Retinal pigment epithelial cell (primary cell): ENCODE measurements around the gene GINS1.

Source experiments
- DNase-seq: peaks from one replicate; pipeline ENCODE4 v3.0.0-alpha.2; 2010; ENCODE audit warnings: low read depth
- H3K4me3 ChIP-seq: 2 replicates; pipeline ENCODE4 v1.5.1; 2011; ENCODE audit warnings: mild to moderate bottlenecking, low read length, control low read depth, moderate library complexity
- TF ChIP-seq, protein P1 (sequence below): conservative IDR thresholded peaks from 2 replicates; pipeline ENCODE4 v1.5.1; 2011; ENCODE audit warnings: low read depth, low read length, control low read depth, inconsistent platforms

GINS1 gene

DNA sequence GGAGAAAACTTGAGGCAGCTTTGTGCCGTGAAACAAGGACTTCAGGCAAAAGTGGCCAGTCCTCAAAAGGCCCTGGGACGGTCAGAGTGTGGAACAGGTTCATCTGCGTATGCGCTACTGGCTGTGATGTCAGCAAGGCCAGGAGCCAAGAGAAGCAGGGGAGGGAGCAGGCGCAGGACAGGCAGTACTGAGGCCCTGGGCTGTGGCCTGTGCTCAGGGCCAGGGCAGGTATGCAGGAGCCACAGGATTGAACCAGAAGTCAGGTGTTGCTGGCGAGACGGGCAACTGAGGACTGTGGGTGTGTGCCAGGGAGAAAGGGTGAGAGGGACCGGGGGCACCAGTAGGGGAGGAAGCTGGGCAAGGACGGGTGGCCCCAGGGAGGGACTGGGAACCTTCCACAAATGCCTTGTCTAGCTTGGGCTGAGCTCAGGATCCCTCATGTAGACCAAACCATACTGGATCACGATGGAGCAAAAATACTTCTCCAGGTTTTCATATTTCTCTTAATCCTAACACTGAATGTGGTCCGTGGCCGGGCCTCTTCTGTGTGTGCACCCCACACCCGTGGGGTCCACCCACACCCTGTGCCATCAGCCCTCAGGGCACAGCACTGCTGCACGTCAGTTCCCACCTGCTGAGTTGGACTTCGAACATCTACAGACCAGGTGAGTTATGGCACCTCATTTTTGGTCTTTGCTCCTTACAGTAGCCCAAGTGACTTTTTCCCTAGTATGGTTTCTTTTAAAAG is 46.9 kb downstream of the GINS1 start:
- no peak for DNase-seq
- TF ChIP-seq, protein P1, sequence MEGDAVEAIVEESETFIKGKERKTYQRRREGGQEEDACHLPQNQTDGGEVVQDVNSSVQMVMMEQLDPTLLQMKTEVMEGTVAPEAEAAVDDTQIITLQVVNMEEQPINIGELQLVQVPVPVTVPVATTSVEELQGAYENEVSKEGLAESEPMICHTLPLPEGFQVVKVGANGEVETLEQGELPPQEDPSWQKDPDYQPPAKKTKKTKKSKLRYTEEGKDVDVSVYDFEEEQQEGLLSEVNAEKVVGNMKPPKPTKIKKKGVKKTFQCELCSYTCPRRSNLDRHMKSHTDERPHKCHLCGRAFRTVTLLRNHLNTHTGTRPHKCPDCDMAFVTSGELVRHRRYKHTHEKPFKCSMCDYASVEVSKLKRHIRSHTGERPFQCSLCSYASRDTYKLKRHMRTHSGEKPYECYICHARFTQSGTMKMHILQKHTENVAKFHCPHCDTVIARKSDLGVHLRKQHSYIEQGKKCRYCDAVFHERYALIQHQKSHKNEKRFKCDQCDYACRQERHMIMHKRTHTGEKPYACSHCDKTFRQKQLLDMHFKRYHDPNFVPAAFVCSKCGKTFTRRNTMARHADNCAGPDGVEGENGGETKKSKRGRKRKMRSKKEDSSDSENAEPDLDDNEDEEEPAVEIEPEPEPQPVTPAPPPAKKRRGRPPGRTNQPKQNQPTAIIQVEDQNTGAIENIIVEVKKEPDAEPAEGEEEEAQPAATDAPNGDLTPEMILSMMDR = no peak
- no peak overlapping the region for H3K4me3 ChIP-seq

DNA sequence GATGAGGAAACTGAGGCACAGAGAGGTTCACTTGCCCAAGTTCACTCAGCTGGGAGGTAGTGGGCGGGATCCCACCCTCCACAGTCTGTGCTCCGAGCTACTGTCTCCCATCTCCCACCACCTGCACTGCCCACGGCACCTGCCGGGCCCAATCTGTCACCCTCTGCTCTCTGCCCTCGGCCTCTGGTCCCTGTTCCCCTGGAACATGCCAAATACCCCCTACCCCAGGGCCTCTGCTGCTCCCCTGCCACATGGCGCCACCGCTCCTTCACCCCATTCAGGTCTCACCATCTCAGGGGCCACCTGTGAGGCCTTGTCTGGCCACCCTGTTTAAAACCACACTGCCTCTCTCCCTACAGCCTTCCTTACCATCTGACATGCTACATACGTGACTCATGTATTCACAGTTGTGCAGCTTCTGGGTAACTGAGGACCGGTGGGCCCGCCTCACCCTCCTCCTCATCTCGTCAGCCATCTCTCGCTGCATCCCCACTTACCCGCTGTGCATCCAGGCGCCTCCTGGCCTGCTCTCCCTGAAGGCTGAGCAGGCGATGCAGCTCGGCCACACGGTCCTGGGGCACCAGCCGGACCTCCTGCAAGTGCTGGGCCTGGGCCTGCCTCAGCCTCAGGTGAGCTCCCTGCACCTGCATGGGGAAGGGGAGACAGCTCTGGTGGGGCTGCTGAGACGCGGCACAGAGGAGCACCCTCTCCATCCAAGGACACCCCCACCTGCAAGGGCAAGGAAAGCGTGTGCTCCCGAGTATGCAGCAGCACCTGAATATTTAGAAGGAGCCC is 50.6 kb downstream of the GINS1 start:
- TF ChIP-seq, protein P1 = no peak
- DNase-seq = no peak
- H3K4me3 ChIP-seq = no peak overlapping the region

DNA sequence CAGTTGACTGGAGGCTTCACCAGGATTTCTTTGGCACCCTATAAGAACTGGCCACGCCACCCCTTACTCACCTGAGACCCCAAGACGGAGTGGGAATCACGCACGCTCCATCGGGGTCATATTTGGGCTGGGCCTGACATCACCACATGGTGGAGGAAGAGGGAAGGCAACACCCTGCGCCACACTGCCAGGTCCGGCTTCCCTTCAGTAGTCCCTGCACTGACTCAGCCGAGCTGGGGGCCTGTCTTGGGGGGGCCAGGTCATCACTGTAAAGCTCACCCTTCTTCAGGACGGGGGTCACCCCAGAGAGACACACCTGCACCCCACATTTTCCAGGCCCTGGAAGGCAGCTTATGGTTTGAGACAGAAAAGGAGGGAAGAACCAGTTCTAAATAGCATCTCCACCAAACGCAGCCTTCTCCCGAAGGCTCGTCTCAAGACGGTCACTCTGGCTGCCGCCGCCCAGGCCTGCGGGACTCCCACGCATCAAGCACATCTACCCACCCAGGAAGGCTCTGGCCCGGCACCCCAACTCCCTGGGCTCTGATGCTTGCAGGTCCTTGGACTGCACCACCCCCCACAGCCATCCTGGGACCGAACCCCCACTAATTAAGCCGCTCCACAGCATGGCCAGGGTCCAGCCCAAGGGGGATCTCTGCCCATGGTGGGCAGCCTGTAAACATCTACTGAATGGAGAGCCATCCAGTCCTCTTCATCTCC is 51.8 kb downstream of the GINS1 start:
- TF ChIP-seq, protein P1 = no peak
- H3K4me3 ChIP-seq = no peak overlapping the region
- no peak for DNase-seq

DNA sequence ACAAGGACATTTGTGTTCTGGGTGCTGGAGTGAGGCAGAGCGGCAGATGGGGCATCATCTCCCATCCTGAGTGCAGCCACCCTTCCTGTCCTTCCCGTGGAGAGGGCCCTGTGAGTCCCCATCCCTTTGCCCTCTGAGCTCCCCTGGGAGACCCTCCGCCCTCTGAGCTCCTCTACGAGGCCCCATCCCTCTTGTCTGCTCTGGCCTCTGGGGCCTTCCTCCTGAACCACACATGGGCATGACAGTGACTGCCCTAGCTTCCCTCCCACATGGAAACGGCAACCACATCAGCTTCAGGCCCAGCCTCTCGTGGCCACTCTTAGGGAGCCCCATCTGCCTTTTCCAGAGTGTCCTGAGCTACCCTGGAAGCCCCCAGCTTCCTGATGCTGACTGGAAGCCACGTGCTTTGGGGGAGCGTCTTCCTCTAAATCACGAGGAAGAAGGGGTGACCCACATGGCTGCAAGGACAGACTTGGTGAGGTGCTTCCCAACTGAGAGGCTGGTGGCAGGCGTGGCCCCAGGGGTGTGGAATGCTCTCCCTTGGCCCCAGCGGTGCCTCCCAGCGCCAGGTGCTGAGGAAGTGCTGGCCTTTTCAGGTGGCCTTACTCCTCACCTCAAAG is 52.6 kb downstream of the GINS1 start:
- DNase-seq = no peak
- TF ChIP-seq, protein P1 = no peak
- H3K4me3 ChIP-seq = no peak overlapping the region

DNA sequence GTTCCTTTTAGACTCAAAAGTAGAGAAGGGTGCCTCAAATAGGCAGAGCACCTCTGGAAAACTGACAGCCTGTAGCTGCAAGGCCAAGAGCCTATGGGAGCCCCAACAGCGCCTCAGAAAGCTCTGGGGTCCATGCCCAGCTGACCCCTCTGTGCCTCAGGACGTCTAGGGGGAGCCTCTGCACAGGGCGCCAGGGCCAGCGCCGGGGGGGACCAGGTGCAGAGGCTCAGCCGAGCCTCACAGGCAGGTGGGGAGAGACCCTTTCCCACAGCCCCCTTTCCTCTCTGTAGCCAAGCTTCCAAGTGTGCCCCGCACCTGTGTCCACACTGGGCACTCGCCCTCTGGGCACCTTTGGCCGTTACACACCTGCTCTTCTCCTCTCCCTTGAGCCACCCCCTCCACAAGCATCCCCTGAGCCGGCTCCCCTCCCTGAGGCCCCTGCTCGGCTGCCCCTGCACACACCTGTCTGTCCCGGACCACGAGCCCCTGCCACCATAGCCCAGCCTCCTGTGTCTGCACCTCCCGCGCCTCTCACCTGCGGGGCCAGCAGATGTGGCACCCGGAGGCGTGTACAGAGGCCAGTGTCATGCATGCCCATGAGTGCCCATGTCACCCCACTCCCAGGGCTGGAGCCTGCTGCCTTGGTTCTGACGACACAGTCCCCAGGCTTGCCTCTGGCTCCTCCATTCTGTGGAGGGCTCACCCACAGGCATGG is 53.2 kb downstream of the GINS1 start:
- no peak for DNase-seq
- TF ChIP-seq, protein P1 = no peak
- no peak overlapping the region for H3K4me3 ChIP-seq

DNA sequence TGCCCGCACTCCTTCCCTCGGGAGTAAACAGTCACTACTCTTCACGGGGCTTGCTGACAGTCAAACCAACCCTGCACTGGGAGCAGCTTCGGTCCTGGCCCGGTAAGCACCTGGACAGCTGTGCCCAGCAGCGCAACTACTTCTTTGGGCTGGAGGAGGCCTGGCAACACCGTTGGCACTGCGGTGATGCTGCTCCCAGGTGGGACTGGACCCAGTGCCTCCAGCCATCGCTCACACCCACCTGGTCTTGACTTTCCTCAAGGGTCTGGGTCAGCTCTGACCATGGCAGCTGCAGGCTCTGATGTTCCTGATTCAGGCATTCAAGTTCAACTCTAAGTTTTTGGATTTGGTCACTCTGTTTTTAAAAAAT is 53.8 kb downstream of the GINS1 start:
- DNase-seq = no peak
- no peak overlapping the region for H3K4me3 ChIP-seq
- TF ChIP-seq, protein P1 = no peak
